ENCODE measurements around the gene MCRIP2. TPM values are rescaled to one million over a fixed set of nuclear protein-coding genes. Genes with fewer than 3 reads are reported as not detected.

Gene MCRIP2
- total RNA-seq, 4 donors from 2014 or later, result 2.6 to 62.0 (median 17.0) TPM

- intact Hi-C loops (cut with DNase I; ENCODE audit: low total_unique reads), result loop anchor here (10.0 kb wide), 1 partner anchor 87 kb away; no protein-coding TSS in a partner anchor
- Histone ChIP-seq H3K27me3 (no peaks in the 10 kb centered on the region), H3K9me3 (no peaks in the 10 kb centered on the region), H3K4me1 (peaks cover 3 to 5% of the 10 kb centered on the region in 2 donors), H3K4me3 (no peak overlapping the region), H3K36me3 (no peaks in the 10 kb centered on the region), H3K27ac (peak overlapping the region in 1 of 2 donors; percentile 62)
- no peak for TF ChIP-seq POLR2A (IDR thresholded peaks at IDR 0.05)
- TF ChIP-seq CTCF (IDR thresholded peaks at IDR 0.05), result peak in 2 of 4 experiments; percentile 1 to 9
- no peak for DNase-seq
These were observed 19.7 kb downstream of the MCRIP2 start for GRCh38 chr16:661184-661821.

- H3K27ac ChIP-seq, result no peak overlapping the region
- no peak overlapping the region for H3K4me3 ChIP-seq
- peaks cover 3 to 7% of the 10 kb centered on the region in 2 donors for H3K4me1 ChIP-seq
- H3K27me3 ChIP-seq, result no peaks in the 10 kb centered on the region
- intact Hi-C loops (cut with DNase I; ENCODE audit: low total_unique reads), result loop anchor here (10.0 kb wide), 1 partner anchor 87 kb away; no protein-coding TSS in a partner anchor
- no peak for TF ChIP-seq CTCF (IDR thresholded peaks at IDR 0.05)
- no peak for TF ChIP-seq POLR2A (IDR thresholded peaks at IDR 0.05)
- H3K9me3 ChIP-seq, result no peaks in the 10 kb centered on the region
- H3K36me3 ChIP-seq, result no peaks in the 10 kb centered on the region
- DNase-seq, result no peak
These were observed 20.5 kb downstream of the MCRIP2 start for GRCh38 chr16:662095-662494.

GRCh38 chr16:662597-662996 is 21.0 kb downstream of the MCRIP2 start:
- TF ChIP-seq POLR2A (IDR thresholded peaks at IDR 0.05) (no peak), CTCF (IDR thresholded peaks at IDR 0.05) (no peak)
- Histone ChIP-seq H3K36me3 (no peaks in the 10 kb centered on the region), H3K4me1 (peaks cover 3 to 12% of the 10 kb centered on the region in 2 donors), H3K27ac (no peak overlapping the region), H3K27me3 (no peaks in the 10 kb centered on the region), H3K4me3 (no peak overlapping the region), H3K9me3 (no peaks in the 10 kb centered on the region)
- intact Hi-C loops (cut with DNase I; ENCODE audit: low total_unique reads), result loop anchor here (10.0 kb wide), 1 partner anchor 88 kb away; no protein-coding TSS in a partner anchor
- DNase-seq, result no peak

GRCh38 chr16:666572-666971 is 24.9 kb downstream of the MCRIP2 start:
- Histone ChIP-seq H3K36me3 (no peaks in the 10 kb centered on the region), H3K27me3 (no peaks in the 10 kb centered on the region), H3K27ac (no peak overlapping the region), H3K4me1 (peaks cover 0 to 8% of the 10 kb centered on the region in 2 donors), H3K9me3 (no peaks in the 10 kb centered on the region), H3K4me3 (no peak overlapping the region)
- intact Hi-C loops (cut with DNase I; ENCODE audit: low total_unique reads), result loop anchor here (10.0 kb wide), 1 partner anchor 92 kb away; no protein-coding TSS in a partner anchor
- no peak for DNase-seq
- no peak for TF ChIP-seq POLR2A (IDR thresholded peaks at IDR 0.05)
- TF ChIP-seq CTCF (IDR thresholded peaks at IDR 0.05), result no peak

GRCh38 chr16:667113-667779 is 25.6 kb downstream of the MCRIP2 start:
- intact Hi-C loops (cut with DNase I; ENCODE audit: low total_unique reads), result loop anchor here (10.0 kb wide), 1 partner anchor 92 kb away; no protein-coding TSS in a partner anchor
- Histone ChIP-seq H3K4me3 (peak overlapping the region in 1 of 2 donors; percentile 6), H3K4me1 (peaks cover 0 to 8% of the 10 kb centered on the region in 2 donors), H3K36me3 (no peaks in the 10 kb centered on the region), H3K27me3 (no peaks in the 10 kb centered on the region), H3K27ac (peak overlapping the region; percentile 20 to 89), H3K9me3 (no peaks in the 10 kb centered on the region)
- TF ChIP-seq CTCF (IDR thresholded peaks at IDR 0.05) (no peak), POLR2A (IDR thresholded peaks at IDR 0.05) (no peak)
- no peak for DNase-seq
